ENCODE measurements around the gene TMEM132D. TPM values are rescaled to one million over a fixed set of nuclear protein-coding genes. Genes with fewer than 3 reads are reported as not detected.

The TMEM132D gene
- total RNA-seq, 1 experiment from 2014 or later: 0.36 TPM

- DNase-seq (ENCODE audit: low read depth): no peak
Measured at GRCh38 chr12:129826273-129826672, 77.6 kb downstream of the TMEM132D start.

GRCh38 chr12:129825316-129825715 is 78.5 kb downstream of the TMEM132D start:
- DNase-seq (ENCODE audit: low read depth): no peak

DNA sequence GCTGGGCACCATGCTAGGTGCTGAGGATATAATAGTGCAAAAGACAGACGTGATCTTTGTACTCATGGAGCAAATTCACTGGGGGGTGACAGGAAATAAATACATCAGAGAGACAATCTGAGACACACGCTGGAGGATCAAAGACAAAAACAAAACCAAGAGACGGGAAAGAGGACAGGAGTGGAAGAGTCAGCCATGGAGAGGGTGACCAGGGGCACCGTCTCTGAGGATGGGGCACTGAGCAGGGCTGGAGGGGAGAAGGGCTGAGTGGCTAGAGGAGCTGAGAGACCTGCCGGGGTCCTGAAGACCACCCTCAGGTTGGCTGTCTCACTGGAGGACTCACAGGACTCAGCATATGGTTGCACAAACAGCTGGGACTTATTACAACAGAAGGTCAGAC is 81.9 kb downstream of the TMEM132D start:
- DNase-seq (ENCODE audit: low read depth): no peak

- DNase-seq (ENCODE audit: low read depth): peak; percentile 41
Measured at GRCh38 chr12:129819391-129819790, 84.4 kb downstream of the TMEM132D start.

DNA sequence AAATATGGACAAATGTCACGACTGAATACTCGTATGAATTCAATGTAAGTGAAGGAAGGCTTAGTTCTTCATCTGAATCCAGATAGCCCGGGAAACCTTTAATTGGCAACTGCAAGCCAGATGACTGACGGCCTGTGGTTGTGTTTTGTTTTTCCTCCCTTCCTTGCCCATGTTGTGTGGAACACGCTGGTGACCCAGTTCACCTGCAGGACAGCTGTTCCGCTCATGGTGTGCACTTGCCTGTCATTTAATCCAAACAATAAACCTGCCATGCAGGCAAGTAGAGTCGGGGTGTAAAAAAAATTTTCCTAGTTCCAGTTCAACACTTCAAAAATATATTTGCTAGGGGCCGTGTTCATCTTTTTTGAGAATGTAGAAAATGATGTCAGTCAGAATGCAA is 88.0 kb downstream of the TMEM132D start:
- no peak for DNase-seq (ENCODE audit: low read depth)

- no peak for DNase-seq (ENCODE audit: low read depth)
Measured at GRCh38 chr12:129811963-129812362, 91.9 kb downstream of the TMEM132D start.

- DNase-seq (ENCODE audit: low read depth): no peak
Measured at GRCh38 chr12:129807136-129807535, 96.7 kb downstream of the TMEM132D start.

DNA sequence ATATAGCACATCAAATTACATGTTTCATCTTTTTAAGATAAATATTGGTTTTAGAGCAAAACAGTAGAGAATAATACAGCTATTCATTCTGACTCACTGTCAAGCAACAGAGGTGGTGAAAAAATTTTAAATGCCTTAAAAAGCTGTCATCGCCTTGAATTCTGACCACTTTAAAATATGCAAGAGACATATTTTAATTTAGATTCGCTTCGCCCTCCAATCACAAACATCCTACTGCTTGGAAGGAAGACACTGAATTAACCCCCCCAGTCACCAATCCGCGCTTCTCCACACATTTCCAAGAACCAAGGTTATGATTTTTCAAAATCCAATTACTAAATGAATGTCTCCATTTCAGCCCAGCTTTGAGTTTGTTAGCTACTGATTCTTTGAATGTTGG is 112.4 kb downstream of the TMEM132D start:
- no peak for DNase-seq (ENCODE audit: low read depth)

DNA sequence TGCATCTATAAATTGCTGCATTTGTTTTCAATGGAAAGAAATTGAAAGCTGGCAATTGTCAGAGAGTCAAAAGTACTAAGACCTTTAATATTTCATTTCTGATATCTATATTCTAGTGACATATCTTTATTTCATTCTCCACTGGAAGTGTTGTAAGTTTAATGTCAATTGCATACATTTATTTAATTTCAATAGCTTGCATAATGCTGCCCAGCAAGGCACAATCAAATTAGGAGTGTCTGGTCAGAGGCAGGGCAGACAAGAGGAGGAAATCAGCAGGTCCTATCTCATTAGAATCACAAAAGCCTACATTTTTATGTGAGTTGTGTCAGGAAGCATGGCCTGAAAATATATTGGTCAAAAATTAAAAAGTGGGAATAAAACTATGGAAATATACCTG is 112.9 kb downstream of the TMEM132D start:
- DNase-seq (ENCODE audit: low read depth): no peak

DNA sequence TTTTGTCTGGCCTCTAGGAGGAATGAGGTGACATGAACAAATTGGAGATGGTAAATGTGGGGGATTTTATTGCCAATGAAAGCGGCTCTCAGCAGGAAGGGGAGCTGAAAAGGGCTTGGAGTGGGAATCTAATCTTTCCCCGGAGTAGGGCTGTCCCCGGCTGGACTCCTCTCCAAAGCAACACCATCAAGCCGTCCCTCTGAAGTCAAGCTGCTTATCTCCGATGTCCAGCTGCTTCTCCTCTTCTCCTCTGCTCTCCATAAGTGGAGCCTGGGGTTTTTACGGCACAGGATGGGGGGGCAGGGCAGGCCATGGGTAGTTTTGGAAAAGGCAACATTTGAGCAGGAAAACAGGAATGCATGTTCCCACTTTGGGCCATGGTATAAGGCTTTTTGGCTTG is 113.5 kb downstream of the TMEM132D start:
- no peak for DNase-seq (ENCODE audit: low read depth)

DNA sequence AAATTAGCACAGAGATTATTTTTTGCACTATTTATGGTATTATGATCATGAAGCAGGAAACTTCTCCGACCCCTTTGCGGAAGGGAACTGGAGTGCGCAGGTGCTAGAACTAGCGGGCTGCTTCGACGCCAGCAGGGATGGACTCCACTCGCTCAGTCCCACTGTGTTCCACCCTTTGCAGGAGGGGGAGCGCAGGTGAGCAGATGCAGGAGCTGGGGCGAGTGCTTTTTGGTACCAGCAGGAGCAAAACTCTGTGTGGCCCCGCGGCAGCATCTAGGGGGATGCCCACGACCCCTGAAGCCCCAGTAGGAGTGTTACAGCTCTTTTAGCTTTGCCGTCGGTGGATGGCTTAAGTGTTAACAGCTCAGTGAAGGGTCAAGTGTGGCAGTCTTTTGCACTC is 113.9 kb downstream of the TMEM132D start:
- no peak for DNase-seq (ENCODE audit: low read depth)

DNA sequence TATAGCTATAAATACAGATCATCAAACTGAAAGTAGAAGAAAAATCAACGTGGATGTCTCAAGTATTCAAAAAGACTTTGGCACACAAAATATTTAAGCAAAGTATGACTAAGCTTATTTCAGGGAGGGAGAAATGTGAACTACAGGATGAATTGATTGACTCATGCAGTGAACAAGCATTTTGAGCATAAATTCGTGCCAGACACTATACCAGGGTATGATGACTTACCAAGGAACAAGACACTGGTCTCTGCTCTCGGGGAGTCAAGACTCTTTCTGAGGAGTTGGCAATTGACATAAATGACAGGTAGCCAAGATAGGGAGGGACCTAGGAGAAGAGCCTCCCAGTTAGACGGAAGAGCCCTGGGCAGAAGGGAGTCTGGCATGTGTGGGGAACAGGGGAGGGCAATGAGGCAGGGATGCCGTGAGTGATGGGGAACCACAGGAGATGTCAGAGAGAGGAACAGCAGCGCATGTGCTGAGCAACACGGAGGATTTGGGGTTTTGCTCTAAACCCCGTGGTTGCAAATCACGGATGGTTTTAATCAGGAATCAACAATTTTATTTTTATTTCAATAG is 115.2 kb downstream of the TMEM132D start:
- DNase-seq (ENCODE audit: low read depth): peak; percentile 67

GRCh38 chr12:129779989-129780388 is 123.8 kb downstream of the TMEM132D start:
- no peak for DNase-seq (ENCODE audit: low read depth)

DNA sequence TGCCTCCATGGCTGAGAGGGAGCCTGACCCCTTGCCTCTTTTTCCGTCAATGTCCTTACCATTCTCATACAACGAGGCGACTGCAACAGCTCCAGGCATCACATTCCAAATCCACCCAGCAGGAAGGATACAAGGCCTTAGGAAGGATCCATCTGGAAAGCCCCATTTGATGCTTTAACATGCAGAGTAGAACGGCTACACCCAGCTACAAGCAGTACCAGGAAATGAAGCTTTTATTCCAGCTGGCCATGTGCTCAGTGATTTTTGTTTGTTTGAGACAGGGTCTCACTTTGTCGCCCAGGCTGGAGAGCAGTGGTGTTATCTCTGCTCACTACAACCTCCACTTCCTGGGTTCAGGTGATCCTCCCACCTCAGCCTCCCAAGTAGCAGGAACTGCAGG is 124.8 kb downstream of the TMEM132D start:
- no peak for DNase-seq (ENCODE audit: low read depth)

DNA sequence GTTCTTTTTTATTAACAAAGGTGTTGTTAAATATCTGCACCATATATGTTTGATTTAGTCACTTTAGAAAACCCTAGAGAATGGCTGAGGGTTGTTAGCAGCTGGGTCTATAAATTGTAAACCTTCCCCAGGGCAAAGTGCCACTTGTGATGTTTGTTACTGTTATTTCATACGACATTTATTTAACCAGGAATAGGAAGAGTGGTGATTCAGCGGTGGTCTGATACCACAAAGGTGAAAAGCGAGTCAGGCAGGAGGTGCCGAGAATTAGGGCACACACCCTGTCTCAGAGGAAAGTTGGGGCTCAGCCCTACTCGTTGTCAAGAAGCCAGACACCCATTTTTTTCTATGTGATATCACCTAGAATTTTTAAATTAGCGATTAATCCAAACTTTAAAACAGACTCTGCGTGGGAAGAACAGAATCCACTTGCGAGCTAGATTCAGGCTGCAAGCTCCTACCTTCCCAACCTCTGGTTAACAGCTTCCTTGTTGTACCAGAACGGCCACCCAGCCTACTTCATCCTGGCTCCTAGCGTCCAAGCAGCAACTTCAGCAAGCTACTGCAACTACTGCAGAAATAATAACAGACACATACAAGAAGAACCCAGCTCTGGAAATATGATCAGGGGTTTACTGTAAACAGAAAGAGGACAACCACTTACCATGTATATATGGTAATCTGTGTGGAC is 126.7 kb downstream of the TMEM132D start:
- DNase-seq (ENCODE audit: low read depth): no peak

DNA sequence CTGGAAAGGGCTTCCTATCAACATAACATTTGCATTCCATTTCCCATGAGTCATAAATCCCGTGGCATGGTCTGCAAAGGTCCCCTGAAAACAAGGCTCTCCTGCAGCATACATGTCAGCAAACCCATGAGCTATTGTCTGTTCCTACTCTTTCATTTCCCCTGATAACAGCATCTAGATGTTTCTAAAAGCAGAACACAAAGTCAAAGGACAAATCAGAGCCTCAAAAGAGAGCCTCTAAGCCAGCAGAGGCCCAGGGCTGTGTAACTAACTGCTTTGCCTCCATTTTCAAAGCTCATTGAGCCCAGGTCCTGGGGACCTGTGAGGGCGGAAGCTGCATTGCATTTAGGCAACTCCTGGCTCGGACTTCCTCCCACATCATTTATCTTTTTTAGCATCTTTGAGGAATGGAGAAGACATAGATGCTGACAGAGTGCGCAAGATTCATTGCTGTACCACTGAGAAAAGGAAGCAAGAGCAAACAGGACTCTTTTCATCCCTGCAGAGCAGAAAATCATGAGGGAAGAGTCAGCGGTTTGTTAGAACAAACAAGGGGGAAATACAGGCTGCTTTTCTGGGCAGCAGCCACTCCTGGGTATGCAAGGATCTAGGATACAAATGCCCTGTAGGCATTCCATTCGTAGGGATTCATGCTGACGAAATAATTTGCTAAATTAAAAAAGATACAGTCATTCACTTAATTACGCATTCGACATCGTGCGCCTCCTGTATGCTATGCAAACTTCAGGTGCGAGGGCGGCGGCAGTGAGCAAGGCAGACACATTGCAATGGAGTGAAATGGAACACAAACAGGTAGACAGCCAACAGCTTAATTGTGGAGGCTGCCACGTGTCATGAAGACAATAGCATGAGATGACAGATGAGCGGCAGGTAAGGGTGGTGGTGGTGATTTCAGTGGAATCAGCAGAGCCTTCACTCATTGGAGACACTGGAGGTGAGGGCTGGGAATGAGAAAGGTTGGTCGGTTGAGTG is 131.0 kb downstream of the TMEM132D start:
- DNase-seq (ENCODE audit: low read depth): peak; percentile 68

DNA sequence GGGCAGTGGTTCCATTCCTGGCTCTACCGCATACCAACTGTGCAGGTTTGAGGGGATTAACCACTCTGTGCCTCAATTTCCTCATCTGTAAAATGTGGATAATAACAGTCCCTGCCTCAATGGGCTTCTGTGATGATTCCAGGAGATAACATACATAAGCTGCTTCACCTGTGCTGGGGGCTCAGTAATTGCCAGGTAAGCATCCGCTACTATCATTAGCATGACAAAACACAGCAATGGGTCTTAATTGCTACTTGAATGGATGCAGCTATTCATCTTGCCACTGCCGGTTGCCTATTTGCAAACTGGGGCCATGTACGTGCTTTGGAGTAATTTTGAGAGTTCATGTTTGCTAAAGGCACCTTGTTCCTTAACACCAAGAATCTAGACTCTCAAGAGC is 132.6 kb downstream of the TMEM132D start:
- no peak for DNase-seq (ENCODE audit: low read depth)

DNA sequence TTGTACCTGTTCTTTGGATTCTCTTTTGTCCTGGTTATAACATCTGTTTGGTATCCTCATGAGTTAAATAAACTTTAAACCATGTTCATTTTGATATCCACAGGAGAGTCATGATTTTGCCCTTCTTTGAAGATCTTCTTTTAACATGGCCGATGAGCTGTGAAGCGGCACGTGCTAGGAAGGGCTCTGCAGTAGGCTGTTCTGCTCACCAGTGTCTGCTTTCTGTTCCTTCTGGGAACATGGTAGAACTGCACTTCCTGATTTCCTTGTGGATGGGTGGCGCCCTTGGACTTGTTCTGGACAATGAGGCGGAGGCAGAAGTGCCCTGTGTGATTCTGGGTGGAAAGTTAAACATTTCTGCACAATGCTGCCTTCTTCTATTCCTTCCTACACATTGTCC is 138.1 kb downstream of the TMEM132D start:
- no peak for DNase-seq (ENCODE audit: low read depth)

DNA sequence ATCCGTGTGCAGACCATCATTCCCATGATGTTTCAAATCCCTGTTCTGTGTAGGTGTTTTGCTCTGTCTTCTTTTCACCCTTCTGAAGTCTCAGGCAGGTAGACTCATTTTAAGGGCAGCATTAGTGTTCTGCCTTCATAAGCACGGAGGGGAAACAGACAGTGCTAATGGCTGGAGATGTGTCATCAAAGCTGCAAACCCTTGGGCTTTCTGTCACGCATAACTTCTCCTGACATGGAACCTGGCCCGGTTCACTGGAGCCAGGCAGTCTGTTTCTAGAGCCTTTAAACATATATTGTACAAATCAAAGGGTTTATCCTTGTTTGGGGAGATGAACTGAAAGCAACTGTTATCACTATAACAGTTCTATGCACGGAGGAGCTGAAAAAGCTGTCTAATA is 141.4 kb downstream of the TMEM132D start:
- DNase-seq (ENCODE audit: low read depth): peak; percentile 61

GRCh38 chr12:129753586-129753985 is 150.2 kb downstream of the TMEM132D start:
- peak; percentile 59 for DNase-seq (ENCODE audit: low read depth)

- DNase-seq (ENCODE audit: low read depth): peak; percentile 29
Measured at GRCh38 chr12:129750421-129750820, 153.4 kb downstream of the TMEM132D start.

GRCh38 chr12:129746318-129746717 is 157.5 kb downstream of the TMEM132D start:
- DNase-seq (ENCODE audit: low read depth): no peak

GRCh38 chr12:129729170-129729569 is 174.7 kb downstream of the TMEM132D start:
- no peak for DNase-seq (ENCODE audit: low read depth)
